Jurkat, Clone E6-1 (cell line): ENCODE results near the gene SAG.

Experiments
- DNase-seq: peaks from one replicate; pipeline ENCODE4 v3.0.0-alpha.2; 2011; ENCODE audit warnings: low read depth, low spot score
- H3K4me3 ChIP-seq: 2 replicates; pipeline ENCODE4 v1.5.1; 2011; ENCODE audit warnings: mild to moderate bottlenecking, low read length, control low read depth, moderate library complexity

SAG gene

GRCh38 chr2:233350708-233351107, 43.1 kb downstream of the SAG start:
- no peak for DNase-seq
- H3K4me3 ChIP-seq, result no peak overlapping the region

GRCh38 chr2:233351423-233351822, 43.8 kb downstream of the SAG start:
- DNase-seq, result no peak
- H3K4me3 ChIP-seq, result no peak overlapping the region

GRCh38 chr2:233352141-233352842, 44.7 kb downstream of the SAG start:
- no peak for DNase-seq
- H3K4me3 ChIP-seq, result no peak overlapping the region

GRCh38 chr2:233353101-233353768, 45.6 kb downstream of the SAG start:
- DNase-seq, result no peak
- H3K4me3 ChIP-seq, result no peak overlapping the region; the same call in 1 of the 2 replicates

GRCh38 chr2:233353769-233354499, 46.3 kb downstream of the SAG start, which contains the start of gene DGKD:
DGKD (plus strand) TSS chr2:233354494; CDS start chr2:233354519, 25 bp downstream.
- peak within 1 kb of the TSS; percentile 71 for H3K4me3 ChIP-seq
- no peak for DNase-seq

GRCh38 chr2:233354500-233354924, 46.9 kb downstream of the SAG start:
- no peak for DNase-seq
- peak overlapping the region; percentile 71 for H3K4me3 ChIP-seq

- DNase-seq, result no peak
- H3K4me3 ChIP-seq, result peak overlapping the region; percentile 71
Measured at GRCh38 chr2:233354971-233355574, 47.5 kb downstream of the SAG start.

- no peak overlapping the region for H3K4me3 ChIP-seq
- DNase-seq, result no peak
Measured at GRCh38 chr2:233355916-233356315, 48.3 kb downstream of the SAG start.

- no peak for DNase-seq
Measured at GRCh38 chr2:233356546-233357308, 49.1 kb downstream of the SAG start.

GRCh38 chr2:233358335-233358734, 50.7 kb downstream of the SAG start:
- DNase-seq, result no peak
- no peak overlapping the region for H3K4me3 ChIP-seq

More at GRCh38 chr2:233356546-233357308, 49.1 kb downstream of the SAG start:
- H3K4me3 ChIP-seq, result no peak overlapping the region

GRCh38 chr2:233358947-233359346, 51.3 kb downstream of the SAG start:
- DNase-seq, result no peak
- H3K4me3 ChIP-seq, result no peak overlapping the region

GRCh38 chr2:233359823-233360222, 52.2 kb downstream of the SAG start:
- H3K4me3 ChIP-seq, result no peak overlapping the region
- DNase-seq, result no peak

GRCh38 chr2:233360771-233361176, 53.2 kb downstream of the SAG start:
- no peak overlapping the region for H3K4me3 ChIP-seq
- DNase-seq, result no peak

GRCh38 chr2:233361297-233361696, 53.7 kb downstream of the SAG start:
- no peak for DNase-seq
- H3K4me3 ChIP-seq, result no peak overlapping the region

GRCh38 chr2:233362742-233363141, 55.1 kb downstream of the SAG start:
- H3K4me3 ChIP-seq, result no peak overlapping the region
- DNase-seq, result no peak

- DNase-seq, result no peak
- no peak overlapping the region for H3K4me3 ChIP-seq
Measured at GRCh38 chr2:233363744-233364235, 56.2 kb downstream of the SAG start.

GRCh38 chr2:233365861-233366520, 58.4 kb downstream of the SAG start:
- no peak overlapping the region for H3K4me3 ChIP-seq
- DNase-seq, result no peak

GRCh38 chr2:233367586-233367985, 60.0 kb downstream of the SAG start:
- H3K4me3 ChIP-seq, result no peak overlapping the region
- DNase-seq, result no peak
